UCSD-AML1 (cell line): Measurements from ENCODE around the gene CSMD2.

Experiments used
- DNase-seq: peaks from one replicate; lab custom pipeline; 2025; ENCODE audit not compliant: unreplicated experiment; lab: John Stamatoyannopoulos, UW

Gene CSMD2

DNA sequence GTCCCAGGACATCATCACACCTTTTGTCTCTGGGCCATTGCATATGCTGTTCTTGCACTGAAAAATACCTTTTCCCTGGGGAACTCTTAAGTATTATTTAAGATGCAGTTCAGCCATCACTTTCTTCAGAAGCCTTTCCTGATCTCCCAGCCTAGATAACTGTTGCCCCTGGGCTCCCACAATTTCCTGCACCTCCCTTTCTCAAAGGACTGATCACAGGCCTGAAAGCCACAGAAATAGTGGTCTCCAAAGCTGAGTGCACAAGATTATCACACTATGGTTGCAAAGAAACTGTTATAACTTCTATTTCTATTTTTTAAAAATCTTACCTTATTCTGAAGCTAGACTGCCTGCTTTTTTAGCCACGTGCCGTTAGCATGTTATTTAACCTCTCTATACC is 695.3 kb downstream of the CSMD2 start:
- no peak for DNase-seq

GRCh38 chr1:33468967-33469366 is 696.1 kb downstream of the CSMD2 start:
- no peak for DNase-seq

GRCh38 chr1:33468531-33468930 is 696.5 kb downstream of the CSMD2 start:
- DNase-seq = no peak

DNA sequence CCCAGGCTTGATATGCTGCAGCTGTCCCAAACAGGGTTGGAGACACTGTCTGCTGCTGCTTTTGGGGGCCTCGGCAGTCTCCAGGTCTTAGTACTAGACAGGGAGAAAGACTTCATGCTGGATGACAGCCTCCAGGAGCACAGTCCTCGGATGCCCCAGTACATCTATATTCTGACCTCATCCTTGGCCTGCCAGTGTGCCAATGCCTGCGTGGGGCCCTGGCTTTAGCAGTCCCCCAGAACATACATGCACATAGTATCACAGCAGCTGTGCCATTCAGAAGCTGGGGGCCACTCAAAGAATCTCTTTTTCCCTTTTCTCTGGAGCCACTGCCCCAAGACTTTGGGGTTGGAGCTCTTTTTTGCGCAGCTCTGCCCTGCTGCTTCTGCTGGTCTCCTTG is 697.0 kb downstream of the CSMD2 start:
- DNase-seq = no peak

- DNase-seq = no peak
Observed at GRCh38 chr1:33466159-33466558, 698.9 kb downstream of the CSMD2 start.

GRCh38 chr1:33465316-33465715 is 699.7 kb downstream of the CSMD2 start:
- DNase-seq = no peak

- no peak for DNase-seq
Observed at GRCh38 chr1:33464552-33464951, 700.5 kb downstream of the CSMD2 start.
